ENCODE data around the gene NOD2. TPM values are rescaled to one million over a fixed set of nuclear protein-coding genes. Genes with fewer than 3 reads are reported as not detected.
A peak's percentile ranks its signal among the peaks of the same experiment; 100 is the strongest.

NOD2 gene
- total RNA-seq, 1 experiment from 2014 or later: 0.17 TPM

DNA sequence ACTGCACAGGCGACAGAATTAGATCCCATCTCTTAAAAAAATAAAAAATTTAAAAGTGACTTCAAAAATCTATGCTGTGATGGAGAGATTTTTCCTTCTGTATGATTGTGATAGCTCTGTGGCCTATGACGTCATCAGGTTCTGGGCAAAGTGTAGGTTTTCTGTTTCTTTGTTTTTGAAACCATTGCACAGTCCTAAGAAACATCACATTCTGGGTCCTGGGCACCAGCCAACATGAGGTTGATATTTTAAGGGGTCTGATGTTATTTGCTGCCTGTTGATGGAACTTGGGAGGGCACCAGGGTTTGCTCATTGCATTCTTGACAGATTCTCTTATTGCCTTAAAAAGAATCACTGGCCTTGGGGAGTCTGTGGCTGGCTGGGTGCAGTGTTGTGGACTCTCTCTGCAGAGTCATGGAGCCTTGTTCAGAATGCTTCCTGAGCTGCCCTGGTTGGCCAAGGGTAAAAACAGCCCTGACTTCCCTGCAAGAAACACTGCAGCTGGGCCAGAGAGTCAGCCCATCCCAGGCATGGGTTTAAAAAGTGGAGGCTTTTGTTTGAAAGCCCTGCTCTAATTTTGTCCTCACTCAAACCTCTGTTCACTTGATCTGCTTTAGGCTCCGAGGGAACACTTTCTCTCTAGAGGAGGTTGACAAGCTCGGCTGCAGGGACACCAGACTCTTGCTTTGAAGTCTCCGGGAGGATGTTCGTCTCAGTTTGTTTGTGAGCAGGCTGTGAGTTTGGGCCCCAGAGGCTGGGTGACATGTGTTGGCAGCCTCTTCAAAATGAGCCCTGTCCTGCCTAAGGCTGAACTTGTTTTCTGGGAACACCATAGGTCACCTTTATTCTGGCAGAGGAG is 38.0 kb downstream of the NOD2 start:
- Mint-ChIP-seq H3K9me3 (peaks cover 0 to 2% of the 10 kb centered on the region in 2 experiments; a peak in 1 of 5 replicates), H3K27me3 (ENCODE audit: low read depth) (peaks cover 8% of the 10 kb centered on the region), H3K27ac (peak overlapping the region in 1 of 3 experiments; percentile 49; a peak in 1 of 7 replicates), H3K4me1 (no peaks in the 10 kb centered on the region; a peak in 1 of 4 replicates), H3K4me3 (no peak overlapping the region), H3K36me3 (ENCODE audit: insufficient read depth in 1 of 3, low read depth in 3 of 3) (no peaks in the 10 kb centered on the region)
- H2AFZ ChIP-seq (ENCODE audit: low read length): no peak overlapping the region
- no peak overlapping the region for H3K4ac ChIP-seq (ENCODE audit: low read depth, low read length)
- H3K23me2 ChIP-seq (ENCODE audit: insufficient read length, low read depth, low read length, poor library complexity, severe bottlenecking): no peaks in the 10 kb centered on the region
- no peak overlapping the region for H4K8ac ChIP-seq (replicated peaks; ENCODE audit: insufficient read length, low read depth, low read length)
- no peak overlapping the region for H2BK15ac ChIP-seq (ENCODE audit: low read depth, low read length)
- H2BK5ac ChIP-seq (ENCODE audit: insufficient read length, low read length): no peak overlapping the region
- no peak overlapping the region for H4K5ac ChIP-seq (ENCODE audit: insufficient read length, low read depth, low read length)
- no peak overlapping the region for H4K91ac ChIP-seq (ENCODE audit: insufficient read length, low read depth, low read length)
- H3K79me1 ChIP-seq (ENCODE audit: insufficient read depth, low read depth, low read length, poor library complexity, severe bottlenecking): no peaks in the 10 kb centered on the region
- H3K9ac ChIP-seq (ENCODE audit: extremely low read depth, insufficient read length, low read length): no peak overlapping the region
- no peaks in the 10 kb centered on the region for H3K79me2 ChIP-seq (ENCODE audit: insufficient read depth, low read length)
- H2BK120ac ChIP-seq (ENCODE audit: low read depth, low read length, poor library complexity, severe bottlenecking): no peak overlapping the region
- H3K27ac ChIP-seq (ENCODE audit: insufficient read length, low read depth, low read length): no peak overlapping the region
- H3T11ph ChIP-seq (ENCODE audit: low read length): no peak overlapping the region
- H3K14ac ChIP-seq (ENCODE audit: insufficient read depth, low read length): no peak overlapping the region; the same call in 1 of the 2 replicates
- no peaks in the 10 kb centered on the region for H3K27me3 ChIP-seq (ENCODE audit: insufficient read depth, low read length)
- no peaks in the 10 kb centered on the region for H3K4me1 ChIP-seq (ENCODE audit: insufficient read depth, low read length)
- no peak overlapping the region for H2BK12ac ChIP-seq (ENCODE audit: insufficient read length, low read depth, low read length)
- no peak overlapping the region for H3K4me2 ChIP-seq (ENCODE audit: insufficient read depth, insufficient read length, low read length)
- DNase-seq: no peak
- no CpG with 5 or more reads among the region's 6 CpGs for WGBS (ENCODE audit: extremely low coverage, insufficient read length, low lambda C conversion rate)
- H2BK20ac ChIP-seq (ENCODE audit: low read depth, low read length, poor library complexity, severe bottlenecking): no peak overlapping the region
- H4K20me1 ChIP-seq (ENCODE audit: control insufficient read depth, insufficient read depth, insufficient read length): no peaks in the 10 kb centered on the region
- no peak overlapping the region for H3K18ac ChIP-seq (ENCODE audit: insufficient read length, low read depth, low read length)
- no peak for TF ChIP-seq CTCF (conservative IDR thresholded peaks at IDR 0.05)
- no peak overlapping the region for H3K56ac ChIP-seq (ENCODE audit: insufficient read length, low read depth, low read length)
- no peaks in the 10 kb centered on the region for H3K9me3 ChIP-seq (ENCODE audit: control insufficient read depth, low read depth, low read length)
- no peak overlapping the region for H3K23ac ChIP-seq (ENCODE audit: insufficient read length, low read depth, low read length)
- no peak overlapping the region for H2AK5ac ChIP-seq (ENCODE audit: insufficient read length, low read length)

Data from H9 (cell line).